ENCODE data around the gene CACNG1.

Gene CACNG1, protein sequence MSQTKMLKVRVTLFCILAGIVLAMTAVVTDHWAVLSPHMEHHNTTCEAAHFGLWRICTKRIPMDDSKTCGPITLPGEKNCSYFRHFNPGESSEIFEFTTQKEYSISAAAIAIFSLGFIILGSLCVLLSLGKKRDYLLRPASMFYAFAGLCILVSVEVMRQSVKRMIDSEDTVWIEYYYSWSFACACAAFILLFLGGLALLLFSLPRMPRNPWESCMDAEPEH

DNA sequence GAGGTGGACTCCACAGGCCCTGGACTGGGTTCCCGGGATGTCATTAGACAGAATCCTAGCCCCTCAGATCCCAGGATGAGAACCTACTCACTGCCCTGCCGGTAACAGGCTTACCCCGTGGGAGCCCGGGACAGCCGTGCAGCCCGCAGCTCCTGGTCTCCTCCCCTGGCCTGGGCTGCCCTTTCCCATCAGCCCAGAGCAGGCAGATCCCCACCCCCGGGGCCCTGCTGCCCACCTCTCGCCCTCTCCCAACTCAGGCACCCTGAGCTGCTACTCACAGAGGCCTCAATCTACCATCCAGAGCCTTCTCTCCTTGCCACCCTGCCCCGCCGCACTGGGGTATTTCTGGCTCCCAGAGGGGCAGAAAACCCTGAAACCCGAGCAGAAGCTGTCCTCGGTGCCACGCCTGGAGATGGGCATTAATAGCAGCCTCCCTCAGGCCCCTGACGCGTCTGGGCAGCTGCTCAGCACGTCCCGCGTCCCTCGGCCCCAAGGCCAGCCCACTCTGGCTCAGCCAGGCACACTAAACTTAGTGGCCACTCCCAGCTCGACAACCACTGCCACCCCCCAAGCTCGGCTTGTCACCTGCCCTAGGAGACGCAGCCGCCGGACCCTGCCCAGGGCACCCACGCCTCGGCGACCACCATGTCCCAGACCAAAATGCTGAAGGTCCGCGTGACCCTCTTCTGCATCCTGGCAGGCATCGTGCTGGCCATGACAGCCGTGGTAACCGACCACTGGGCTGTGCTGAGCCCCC, at the start of gene CACNG1:
TSS of gene CACNG1 (plus strand) at position 539 of the 757 bp plus-strand sequence. CDS start at position 646, 107 bp downstream.
- TF ChIP-seq, protein P1, sequence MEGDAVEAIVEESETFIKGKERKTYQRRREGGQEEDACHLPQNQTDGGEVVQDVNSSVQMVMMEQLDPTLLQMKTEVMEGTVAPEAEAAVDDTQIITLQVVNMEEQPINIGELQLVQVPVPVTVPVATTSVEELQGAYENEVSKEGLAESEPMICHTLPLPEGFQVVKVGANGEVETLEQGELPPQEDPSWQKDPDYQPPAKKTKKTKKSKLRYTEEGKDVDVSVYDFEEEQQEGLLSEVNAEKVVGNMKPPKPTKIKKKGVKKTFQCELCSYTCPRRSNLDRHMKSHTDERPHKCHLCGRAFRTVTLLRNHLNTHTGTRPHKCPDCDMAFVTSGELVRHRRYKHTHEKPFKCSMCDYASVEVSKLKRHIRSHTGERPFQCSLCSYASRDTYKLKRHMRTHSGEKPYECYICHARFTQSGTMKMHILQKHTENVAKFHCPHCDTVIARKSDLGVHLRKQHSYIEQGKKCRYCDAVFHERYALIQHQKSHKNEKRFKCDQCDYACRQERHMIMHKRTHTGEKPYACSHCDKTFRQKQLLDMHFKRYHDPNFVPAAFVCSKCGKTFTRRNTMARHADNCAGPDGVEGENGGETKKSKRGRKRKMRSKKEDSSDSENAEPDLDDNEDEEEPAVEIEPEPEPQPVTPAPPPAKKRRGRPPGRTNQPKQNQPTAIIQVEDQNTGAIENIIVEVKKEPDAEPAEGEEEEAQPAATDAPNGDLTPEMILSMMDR (IDR thresholded peaks at IDR 0.05; ENCODE audit: low read depth, low read length) = no peak
- no peak for DNase-seq (ENCODE audit: extremely low read depth, low read depth)

DNA sequence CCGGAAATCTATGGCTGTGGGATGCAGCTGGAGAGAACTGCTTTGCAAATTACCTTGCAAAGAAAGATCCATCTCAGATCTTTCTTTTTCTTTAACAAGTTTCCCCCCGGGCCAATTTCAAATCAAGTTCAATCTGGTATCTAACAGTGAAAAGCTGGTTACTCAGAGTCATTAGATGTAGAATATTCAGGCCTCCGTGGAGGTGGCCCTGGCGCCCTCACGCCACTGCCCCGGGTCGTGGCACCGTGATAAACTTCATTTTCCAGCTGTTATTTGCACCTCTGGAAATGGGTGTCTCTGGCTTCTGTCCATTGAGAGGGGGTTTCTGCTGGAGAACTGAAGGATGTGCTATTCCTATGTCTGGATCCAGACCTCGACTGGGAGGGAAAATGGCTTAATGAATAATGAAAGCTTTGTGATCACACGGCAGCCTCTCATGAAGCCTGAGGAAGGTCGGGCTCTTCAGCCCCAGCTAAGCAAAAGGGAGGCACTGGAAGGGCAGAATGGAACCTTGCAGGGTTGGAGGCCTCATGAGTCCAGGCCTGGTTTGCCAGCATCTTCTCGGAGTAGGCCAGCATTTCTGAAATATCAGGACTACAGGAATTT, 49.3 kb upstream of the CACNG1 start:
- no peak for DNase-seq (ENCODE audit: extremely low read depth, low read depth)
- TF ChIP-seq, protein P1 (IDR thresholded peaks at IDR 0.05; ENCODE audit: low read depth, low read length) = no peak

DNA sequence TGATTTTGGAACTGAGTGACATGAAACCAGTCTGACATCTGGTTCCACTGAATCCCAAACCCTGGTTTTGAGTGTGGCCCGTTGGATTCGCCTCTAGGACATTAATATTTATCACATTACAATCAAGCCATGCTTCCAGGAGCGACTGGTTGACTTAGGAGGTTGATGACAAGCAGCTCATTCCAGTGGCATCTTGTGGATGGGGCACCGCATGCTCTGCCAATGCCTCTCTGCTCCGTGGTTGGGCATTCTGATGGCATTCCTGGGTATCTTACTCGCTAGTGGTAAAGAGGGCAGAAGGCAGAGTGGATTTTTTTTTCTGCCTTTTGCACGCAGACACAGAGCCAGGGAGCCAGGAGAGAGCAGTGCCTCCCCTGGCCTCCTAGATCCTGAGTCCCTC, 48.4 kb upstream of the CACNG1 start:
- DNase-seq (ENCODE audit: extremely low read depth, low read depth) = no peak
- TF ChIP-seq, protein P1 (IDR thresholded peaks at IDR 0.05; ENCODE audit: low read depth, low read length) = no peak

DNA sequence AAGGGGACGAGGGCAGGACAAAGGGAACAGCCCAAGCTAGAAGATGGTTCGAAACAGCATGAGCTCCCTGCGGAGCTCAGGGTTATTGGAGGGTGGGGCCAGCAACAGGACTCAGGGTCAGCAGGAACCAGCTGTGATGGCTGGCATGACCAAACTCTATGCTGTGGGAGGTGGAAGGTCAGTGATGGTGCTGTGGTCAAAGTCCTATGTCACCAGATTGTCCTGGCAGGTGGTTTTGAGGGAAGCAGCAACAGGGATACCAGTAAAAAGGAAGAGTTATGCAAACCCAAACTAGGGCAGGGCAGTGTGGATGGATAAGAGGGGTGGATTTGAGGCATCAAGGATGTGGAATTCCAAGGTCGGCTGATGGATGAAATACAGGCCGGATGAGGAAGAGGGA, 47.4 kb upstream of the CACNG1 start:
- DNase-seq (ENCODE audit: extremely low read depth, low read depth) = no peak
- TF ChIP-seq, protein P1 (IDR thresholded peaks at IDR 0.05; ENCODE audit: low read depth, low read length) = no peak

DNA sequence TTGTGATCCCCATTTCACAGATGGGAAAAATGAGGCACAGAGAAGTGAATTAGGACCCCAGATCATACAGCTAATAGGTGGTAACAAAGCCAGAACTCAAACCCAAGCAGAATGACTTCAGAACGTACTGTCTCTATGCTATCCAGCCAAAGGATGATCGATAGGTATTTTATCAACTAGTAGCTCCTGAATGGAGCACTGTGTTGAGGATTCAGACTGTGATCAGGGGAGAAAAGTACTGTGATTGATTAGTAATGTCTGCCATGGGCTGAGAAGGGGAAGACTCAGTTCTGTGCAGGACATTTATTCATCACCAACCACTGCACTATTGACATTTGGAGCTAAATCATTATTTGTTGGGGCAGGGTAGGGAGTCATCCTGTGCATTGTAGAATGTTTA, 41.1 kb upstream of the CACNG1 start:
- TF ChIP-seq, protein P1 (IDR thresholded peaks at IDR 0.05; ENCODE audit: low read depth, low read length) = no peak
- DNase-seq (ENCODE audit: extremely low read depth, low read depth) = no peak

DNA sequence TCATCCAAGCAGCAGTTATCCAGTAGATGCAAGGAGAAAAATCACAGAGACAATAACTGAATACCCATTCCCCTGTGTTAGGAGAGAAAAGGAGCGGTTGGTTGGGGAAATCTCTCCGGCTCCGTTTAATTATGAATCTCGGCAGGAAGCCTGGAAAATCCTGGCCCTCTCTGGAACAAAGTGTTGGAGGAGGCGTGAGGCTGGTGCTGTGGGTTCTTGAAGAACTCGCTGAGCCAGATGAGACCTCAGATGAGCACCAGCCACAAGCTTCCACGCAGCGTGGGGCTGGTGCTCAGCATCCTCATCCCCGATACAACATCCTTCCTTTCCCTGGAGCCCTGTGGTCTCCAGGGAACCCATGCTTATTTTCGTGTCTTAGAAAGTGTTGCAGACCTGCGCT, 40.2 kb upstream of the CACNG1 start:
- TF ChIP-seq, protein P1 (IDR thresholded peaks at IDR 0.05; ENCODE audit: low read depth, low read length) = no peak
- DNase-seq (ENCODE audit: extremely low read depth, low read depth) = no peak

DNA sequence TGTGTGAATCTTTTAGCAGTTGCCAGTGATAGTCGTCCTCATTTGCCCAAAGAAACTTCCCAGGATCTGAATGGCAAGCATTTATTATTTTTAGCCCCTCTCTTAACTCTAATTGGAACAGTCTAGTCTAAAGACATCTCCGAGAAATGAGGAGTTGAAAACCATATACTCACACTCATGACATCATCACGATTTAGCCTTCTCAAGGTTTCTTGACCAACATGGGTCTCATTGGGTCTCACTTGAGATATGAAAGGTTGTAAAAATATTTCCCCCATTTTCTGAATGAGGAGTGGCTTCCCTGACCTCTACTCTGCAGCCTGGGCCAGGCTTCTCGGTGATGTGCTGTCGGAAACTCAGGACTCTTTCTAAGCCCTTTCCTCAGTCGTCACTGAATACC, 37.1 kb upstream of the CACNG1 start:
- no peak for DNase-seq (ENCODE audit: extremely low read depth, low read depth)
- TF ChIP-seq, protein P1 (IDR thresholded peaks at IDR 0.05; ENCODE audit: low read depth, low read length) = no peak

Measured in AG09319 (cell line).